Heart right ventricle (tissue), 16 donors: ENCODE measurements around the gene RAP1B. TPM values are rescaled to one million over a fixed set of nuclear protein-coding genes. Genes with fewer than 3 reads are reported as not detected.

Experiments used
- ATAC-seq, 8 donors: fragments of 200-7000 bp; cut with Tn5 transposase; one replicate each; pipeline ENCODE4 v1.9.1; 2020; ENCODE audit warnings: mild to moderate bottlenecking in 8 of 8, moderate library complexity in 8 of 8, moderate number of reproducible peaks in 1 of 8
- DNase-seq, 2 donors: peaks; one replicate each; pipeline ENCODE4 v3.0.0-alpha.2; 2020
- H3K27ac ChIP-seq, 10 donors: fragments of 200-600 bp; sonication (generic) in 2 of 10; one replicate each; pipeline versions ENCODE4 v1.5.0 to v1.8.0; 2020 to 2022; ENCODE audit warnings: mild to moderate bottlenecking in 3 of 10
- H3K27me3 ChIP-seq, 7 donors: fragments of 200-600 bp; one replicate each; pipeline ENCODE4 v1.8.0; 2021 to 2022; ENCODE audit warnings: mild to moderate bottlenecking in 2 of 7
- H3K36me3 ChIP-seq, 9 donors: fragments of 200-600 bp; sonication (generic) in 1 of 9; one replicate each; pipeline versions ENCODE4 v1.5.0 to v1.8.0; 2020 to 2022; ENCODE audit warnings: mild to moderate bottlenecking in 2 of 9
- H3K4me1 ChIP-seq, 9 donors: fragments of 200-600 bp; sonication (generic) in 1 of 9; one replicate each; pipeline versions ENCODE4 v1.5.0 to v1.8.0; 2020 to 2022; ENCODE audit warnings: mild to moderate bottlenecking in 4 of 9
- H3K4me3 ChIP-seq, 10 donors: fragments of 200-600 bp; sonication (generic) in 2 of 10; one replicate each; pipeline versions ENCODE4 v1.5.0 to v1.8.0; 2020 to 2022; ENCODE audit warnings: mild to moderate bottlenecking in 7 of 10, moderate library complexity in 2 of 10
- H3K9me3 ChIP-seq, 11 donors: fragments of 200-600 bp in 10 of 11; sonication (generic) in 2 of 11; one replicate each; pipeline versions ENCODE4 v1.5.0 to v1.8.0; 2013 to 2022; ENCODE audit warnings: mild to moderate bottlenecking in 2 of 11, control low read depth in 1 of 11, moderate library complexity in 1 of 11
- WGBS, 2 donors: extraction: QIAGEN DNeasy Blood & Tissue Kit; methylation state at CpG; one replicate each; pipeline ENCODE4 v1.1.7; 2013; ENCODE audit warnings: inconsistent platforms in 1 of 2; 5-methylcytosine and 5-hydroxymethylcytosine counted together
- intact Hi-C, 10 donors: fragments of 100-400 bp; cut with DNase I; formaldehyde crosslinking; loops; one replicate each; pipeline versions ENCODE4 v1.11.1 to v1.14.2; 2022
- polyA plus RNA-seq, 2 donors: library from polyadenylated mRNA; stranded (reverse); fragments of 200-250 nt; gene quantifications; one replicate each; pipeline ENCODE4 v1.2.3, GENCODE V29; 2013
- total RNA-seq, 10 donors: library from RNA; stranded (reverse); fragmentation: NEBNext Ultra II Directional in 3 of 10; extraction: Animal tissue kit (Norgen Biotek cat#: 25700) in 3 of 10; gene quantifications; one replicate each; pipeline versions ENCODE4 v1.2.1 to v1.2.4, GENCODE V29; 2021 to 2023
- TF ChIP-seq, protein P1 (sequence below), 9 donors: fragments of 200-600 bp; sonication (generic) in 2 of 9; IDR thresholded peaks; one replicate each; pipeline versions ENCODE4 v1.5.0 to v1.8.0; 2021 to 2022; ENCODE audit warnings: antibody characterized with exemption in 9 of 9, mild to moderate bottlenecking in 5 of 9, moderate library complexity in 1 of 9
- donor health status: Arrhythmogenic right ventricular cardiomyopathy.
- donor health status: ischemic (EF 13 %, LVEDD 7.1; RV severe dilation, severe dysfunction).
- donor health status: healthy with polysubstance abuse.
- donor health status: DM: no; HTN: yes; CAD: no.
- donor health status: DM: no; HTN: no; CAD: no.
- donor health status: ischemic (EF 25% LVEDD 6.9; RV normal size, moderate dysfunction).
- donor health status: ischemic (EF 25% LVEDD 5.7; RV mildly dilated, moderate dysfunction).
- donor health status: healthy.
- donor health status: DM: yes; HTN: yes; CAD: no.
- donor health status: Ischemic cardiomyopathy.
- donor health status: ischemic (EF 35%, LVEDD 5.7; RV mildly dilated, moderate dysfunction).
- donor health status: nonischemic (EF 11% LVEDD 7.7; RV severe dilation, severe dysfunction).
- donor health status: DM: yes; HTN: yes; CAD: no.
- donor health status: PGD.
- donor health status: ischemic (EF 29% LVEDD 5.4; RV normal size, mild dysfunction).
- donor health status: nonischemic (EF 23%, LVEDD 6.1; RV moderate dilation, normal function).

RAP1B gene
- total and polyA plus RNA-seq, 12 donors, result 38.1 to 81.2 (median 43.2) TPM

DNA sequence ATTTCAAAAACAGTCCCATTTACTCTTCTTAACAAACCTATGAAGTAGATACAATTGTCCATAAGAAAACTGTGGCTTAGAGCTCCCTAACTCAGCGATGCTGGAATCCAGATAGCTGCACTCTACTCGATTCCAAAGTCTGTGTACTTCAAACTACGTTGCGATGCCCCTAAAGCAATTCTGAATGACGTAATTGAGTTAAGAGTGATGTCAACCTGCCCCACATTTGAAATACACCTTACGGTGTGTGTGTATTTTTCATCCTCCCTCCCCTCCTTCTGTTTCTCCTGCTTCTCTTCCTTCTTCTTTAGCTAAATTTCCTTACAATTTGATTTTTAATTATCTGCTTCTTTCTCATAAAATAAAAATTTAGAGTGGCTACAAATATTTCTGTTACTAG, 31.9 kb upstream of the RAP1B start:
- no peak for DNase-seq
- intact Hi-C loops, result no loop called here
- 88 to 89% methylated on average over 6 of the region's 6 CpGs for WGBS, 2 donors

DNA sequence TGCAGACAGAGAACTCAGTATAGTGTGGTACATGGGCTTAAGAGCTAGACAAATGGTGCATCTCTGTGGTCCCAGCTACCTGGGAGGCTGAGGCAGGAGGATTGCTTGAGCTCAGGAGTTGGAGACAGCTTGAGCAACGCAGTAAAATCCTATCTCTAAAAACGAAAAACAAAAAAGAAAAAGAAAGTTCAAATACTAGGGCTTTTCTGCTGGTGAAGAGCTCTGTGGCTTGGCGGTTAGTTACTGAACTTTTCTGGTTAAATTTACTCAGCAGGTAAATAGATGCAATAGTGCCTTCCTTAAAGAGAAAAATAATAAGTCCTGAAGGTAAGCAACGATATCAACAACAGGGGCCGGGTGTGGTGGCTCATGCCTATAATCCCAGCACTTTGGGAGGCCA, 31.4 kb upstream of the RAP1B start:
- ATAC-seq, result no peak
- TF ChIP-seq, protein P1, sequence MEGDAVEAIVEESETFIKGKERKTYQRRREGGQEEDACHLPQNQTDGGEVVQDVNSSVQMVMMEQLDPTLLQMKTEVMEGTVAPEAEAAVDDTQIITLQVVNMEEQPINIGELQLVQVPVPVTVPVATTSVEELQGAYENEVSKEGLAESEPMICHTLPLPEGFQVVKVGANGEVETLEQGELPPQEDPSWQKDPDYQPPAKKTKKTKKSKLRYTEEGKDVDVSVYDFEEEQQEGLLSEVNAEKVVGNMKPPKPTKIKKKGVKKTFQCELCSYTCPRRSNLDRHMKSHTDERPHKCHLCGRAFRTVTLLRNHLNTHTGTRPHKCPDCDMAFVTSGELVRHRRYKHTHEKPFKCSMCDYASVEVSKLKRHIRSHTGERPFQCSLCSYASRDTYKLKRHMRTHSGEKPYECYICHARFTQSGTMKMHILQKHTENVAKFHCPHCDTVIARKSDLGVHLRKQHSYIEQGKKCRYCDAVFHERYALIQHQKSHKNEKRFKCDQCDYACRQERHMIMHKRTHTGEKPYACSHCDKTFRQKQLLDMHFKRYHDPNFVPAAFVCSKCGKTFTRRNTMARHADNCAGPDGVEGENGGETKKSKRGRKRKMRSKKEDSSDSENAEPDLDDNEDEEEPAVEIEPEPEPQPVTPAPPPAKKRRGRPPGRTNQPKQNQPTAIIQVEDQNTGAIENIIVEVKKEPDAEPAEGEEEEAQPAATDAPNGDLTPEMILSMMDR (IDR thresholded peaks at IDR 0.05), result no peak
- intact Hi-C loops, result no loop called here
- DNase-seq, result no peak
- 85 to 90% methylated on average over 5 of the region's 5 CpGs for WGBS, 2 donors
- Histone ChIP-seq H3K27me3 (no peaks in the 10 kb centered on the region), H3K4me3 (no peak overlapping the region), H3K36me3 (no peaks in the 10 kb centered on the region), H3K4me1 (no peaks in the 10 kb centered on the region), H3K27ac (no peak overlapping the region), H3K9me3 (no peaks in the 10 kb centered on the region)

More for the DNA sequence above, 31.9 kb upstream of the RAP1B start:
- no peak for ATAC-seq
- Histone ChIP-seq H3K36me3 (no peaks in the 10 kb centered on the region), H3K4me1 (no peaks in the 10 kb centered on the region), H3K9me3 (no peaks in the 10 kb centered on the region), H3K27me3 (no peaks in the 10 kb centered on the region), H3K4me3 (no peak overlapping the region), H3K27ac (no peak overlapping the region)
- TF ChIP-seq, protein P1 (IDR thresholded peaks at IDR 0.05), result no peak

DNA sequence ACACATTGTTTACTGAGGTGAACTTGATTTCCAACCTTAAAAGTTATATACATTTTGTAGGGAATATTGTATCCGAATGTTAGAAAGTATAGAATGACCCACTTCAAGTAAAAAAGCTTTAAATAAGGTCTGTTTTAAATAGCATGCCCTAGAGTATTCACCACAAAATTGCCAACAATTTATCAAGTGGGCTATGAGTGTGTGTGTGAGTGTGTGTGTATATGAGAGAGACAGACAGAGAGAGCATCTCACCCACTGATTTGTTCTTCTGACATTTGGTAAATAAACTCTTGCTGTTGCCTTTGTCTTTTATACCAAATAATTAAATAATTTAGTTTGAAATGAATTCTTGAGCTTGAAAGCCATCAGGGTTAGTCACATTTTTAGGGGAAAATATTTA, 29.8 kb upstream of the RAP1B start:
- no peak for DNase-seq
- TF ChIP-seq, protein P1 (IDR thresholded peaks at IDR 0.05), result no peak
- ATAC-seq, result no peak

DNA sequence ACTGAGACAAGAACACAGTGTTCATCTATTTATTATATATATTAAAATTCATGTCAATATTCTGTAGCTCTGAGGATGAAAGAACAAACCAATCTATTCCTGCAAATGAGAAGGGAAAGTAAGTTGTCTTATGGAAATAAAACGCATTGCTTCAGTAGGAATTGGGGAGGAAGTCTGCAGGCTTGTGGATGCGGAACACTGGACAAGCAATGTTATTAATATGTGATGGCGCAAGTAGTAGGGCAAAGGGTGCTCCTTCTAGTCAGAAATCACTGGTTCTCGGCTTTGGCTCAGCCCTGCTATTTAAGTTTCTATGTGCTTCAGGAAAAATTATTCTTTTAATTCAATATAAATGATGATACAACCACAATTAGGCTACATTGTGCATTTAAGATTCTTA, 28.8 kb upstream of the RAP1B start:
- Histone ChIP-seq H3K4me1 (no peaks in the 10 kb centered on the region), H3K27me3 (no peaks in the 10 kb centered on the region), H3K36me3 (no peaks in the 10 kb centered on the region), H3K4me3 (no peak overlapping the region), H3K27ac (no peak overlapping the region), H3K9me3 (no peaks in the 10 kb centered on the region)
- TF ChIP-seq, protein P1 (IDR thresholded peaks at IDR 0.05), result no peak
- ATAC-seq, result no peak
- 96% methylated on average over 4 of the region's 4 CpGs for WGBS, 2 donors
- intact Hi-C loops, result no loop called here
- no peak for DNase-seq

More for the DNA sequence above, 29.8 kb upstream of the RAP1B start:
- Histone ChIP-seq H3K9me3 (no peaks in the 10 kb centered on the region), H3K27ac (no peak overlapping the region), H3K4me1 (no peaks in the 10 kb centered on the region), H3K27me3 (no peaks in the 10 kb centered on the region), H3K36me3 (no peaks in the 10 kb centered on the region), H3K4me3 (no peak overlapping the region)
- WGBS, 2 donors, result 96 to 97% methylated on average over 1 of the region's 1 CpG
- intact Hi-C loops, result no loop called here
